Iris pigment epithelial cell (primary cell): ENCODE measurements around the gene ALX3.
A peak's percentile ranks its signal among the peaks of the same experiment; 100 is the strongest.

Experiments used
- DNase-seq: peaks from one replicate; pipeline ENCODE4 v3.0.0-alpha.2; 2011; ENCODE audit warnings: low read depth

Gene ALX3

DNA sequence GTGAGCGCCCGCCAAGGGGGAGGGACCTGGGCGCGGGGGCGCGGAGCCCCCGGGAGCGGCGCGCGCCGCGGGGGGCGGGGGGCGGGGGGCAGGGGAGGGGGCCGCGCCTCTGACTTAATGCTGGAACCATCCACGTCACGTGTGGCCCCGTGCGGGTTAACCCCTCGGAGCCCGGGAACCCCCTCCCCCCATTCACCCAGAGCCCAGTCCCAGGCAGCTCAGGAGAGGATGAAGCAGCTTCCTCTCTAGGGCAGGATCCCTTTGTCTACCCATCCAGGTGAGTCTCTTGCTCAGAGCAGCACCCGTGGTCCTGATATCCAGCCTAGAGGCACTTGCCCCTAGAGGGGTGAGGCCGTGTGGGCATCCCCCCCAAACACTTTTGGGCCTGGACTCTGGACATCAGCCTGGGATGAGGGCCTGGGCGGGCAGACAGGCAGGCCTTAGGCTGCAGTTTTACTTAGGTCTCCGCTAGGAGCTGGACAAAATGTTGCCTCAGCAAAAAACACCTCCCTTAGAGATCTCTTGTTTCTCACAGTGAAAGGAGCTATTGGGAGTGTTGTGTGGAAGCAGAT is at the start of gene ALX3:
Gene ALX3, minus strand, starts transcription at position 2 of the 572 bp plus-strand sequence. CDS start 60 bp downstream, outside the sequence.
- no peak for DNase-seq

- DNase-seq = no peak
Observed at GRCh38 chr1:110119843-110120242, 49.4 kb upstream of the ALX3 start.

DNA sequence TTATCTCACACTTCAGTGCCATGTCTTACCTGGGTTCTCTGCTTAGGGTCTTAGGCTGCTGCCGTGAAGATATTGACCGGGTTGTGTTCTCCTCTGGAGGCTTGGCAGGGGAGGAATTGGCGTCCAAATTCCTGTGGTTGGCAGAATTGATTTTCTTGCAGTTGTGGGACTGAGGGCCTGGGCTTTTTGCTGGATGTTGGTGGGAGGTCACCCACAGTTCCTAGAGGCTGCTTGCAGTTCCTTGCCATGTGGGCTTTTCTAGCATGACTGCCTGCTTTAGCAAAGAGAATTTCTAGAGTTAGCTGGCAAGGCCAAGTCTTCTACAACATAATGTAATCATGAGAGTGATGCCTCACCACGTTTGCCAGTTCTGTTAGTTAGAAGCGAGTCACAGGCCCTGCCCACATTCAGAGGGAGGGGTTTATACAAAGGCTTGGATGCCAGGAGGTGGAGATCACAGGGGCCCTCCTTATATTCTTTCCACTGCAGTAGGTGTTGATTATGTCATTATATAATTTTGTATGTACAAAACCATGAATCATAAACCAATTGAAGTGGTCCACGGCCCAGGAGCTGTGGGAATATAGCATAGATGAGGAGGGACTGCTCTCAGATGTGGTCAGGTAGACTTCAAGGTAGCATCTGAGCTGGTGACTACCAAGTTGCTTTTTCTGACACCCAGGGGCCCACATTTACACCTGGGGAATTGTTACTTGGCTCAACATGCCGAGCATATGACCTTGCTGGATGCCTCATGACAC is 48.3 kb upstream of the ALX3 start:
- DNase-seq = peak; percentile 42

- DNase-seq = no peak
Observed at GRCh38 chr1:110114784-110115183, 44.3 kb upstream of the ALX3 start.

- no peak for DNase-seq
Observed at GRCh38 chr1:110114173-110114572, 43.7 kb upstream of the ALX3 start.

DNA sequence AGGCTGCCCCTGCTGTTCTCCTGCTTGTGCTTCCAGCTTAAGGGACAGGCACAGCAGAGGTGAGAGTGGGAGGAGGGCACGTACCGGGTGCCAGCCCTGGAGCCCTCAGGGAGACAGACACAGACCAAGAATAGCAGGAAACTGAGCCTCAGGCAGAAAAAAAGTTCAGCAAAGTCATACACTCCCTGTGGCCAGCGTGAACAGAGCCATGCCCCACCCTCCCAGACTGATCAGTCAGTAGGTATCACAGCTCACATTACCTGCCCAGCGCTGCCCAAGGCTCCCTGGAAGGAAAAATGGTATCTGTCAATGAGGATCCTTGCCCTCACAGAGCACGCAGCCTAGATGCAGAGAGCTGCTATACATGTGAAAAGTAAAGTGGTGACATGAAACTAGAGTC is 43.1 kb upstream of the ALX3 start:
- no peak for DNase-seq

DNA sequence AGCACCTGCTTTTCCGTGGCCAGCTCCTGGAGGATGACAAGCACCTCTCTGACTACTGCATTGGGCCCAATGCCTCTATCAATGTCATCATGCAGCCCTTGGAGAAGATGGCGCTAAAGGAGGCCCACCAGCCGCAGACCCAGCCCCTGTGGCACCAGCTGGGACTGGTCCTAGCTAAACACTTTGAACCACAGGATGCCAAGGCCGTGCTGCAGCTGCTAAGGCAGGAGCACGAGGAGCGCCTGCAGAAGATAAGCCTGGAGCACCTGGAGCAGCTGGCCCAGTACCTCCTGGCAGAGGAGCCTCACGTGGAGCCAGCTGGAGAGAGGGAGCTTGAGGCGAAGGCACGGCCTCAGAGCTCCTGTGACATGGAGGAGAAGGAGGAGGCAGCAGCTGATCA is 42.2 kb upstream of the ALX3 start:
- no peak for DNase-seq

DNA sequence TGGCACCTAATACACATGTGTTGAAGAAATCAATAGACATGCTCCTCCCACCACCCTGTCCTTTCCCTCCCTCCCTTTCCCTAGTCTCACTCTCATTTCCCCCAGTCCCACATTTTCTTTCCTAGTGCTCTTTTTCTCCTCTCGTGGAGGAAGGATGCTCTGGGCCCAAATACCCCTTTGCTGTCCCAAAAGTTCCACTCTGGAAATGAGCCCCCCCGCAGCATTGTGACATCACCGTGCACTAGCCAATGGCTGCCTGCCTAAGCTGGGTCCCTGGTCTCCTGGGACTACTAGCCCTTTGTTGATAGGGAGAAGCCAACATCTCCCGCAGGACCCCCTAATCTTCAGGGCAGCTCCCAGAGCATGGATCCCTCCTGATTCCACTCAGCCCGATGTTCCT is 41.7 kb upstream of the ALX3 start, which contains the start of gene UBL4B:
Gene UBL4B, plus strand, starts transcription at position 301 of the 400 bp plus-strand sequence. Its CDS starts 92 bp downstream, at position 393.
- no peak for DNase-seq

DNA sequence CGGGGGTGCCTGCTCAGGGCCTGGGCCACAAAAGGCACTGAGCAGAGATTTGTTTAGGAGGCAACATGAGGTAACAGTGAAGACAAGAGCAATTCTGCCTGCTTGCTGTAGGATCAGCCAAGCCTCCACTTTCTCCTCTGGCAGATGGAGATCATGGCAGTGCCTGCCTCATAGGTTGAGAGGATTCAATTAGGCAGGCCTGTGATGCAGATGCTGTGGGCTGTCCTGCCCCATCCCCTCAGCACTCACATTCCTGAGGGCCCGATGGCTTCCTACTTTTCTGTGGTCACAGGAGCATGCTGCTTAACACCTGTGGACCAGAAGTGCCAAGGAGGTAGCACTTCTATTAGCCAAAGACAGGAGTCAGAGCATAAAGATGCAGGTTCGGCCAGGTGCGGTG is 40.6 kb upstream of the ALX3 start:
- no peak for DNase-seq

GRCh38 chr1:110107867-110108469 is 37.5 kb upstream of the ALX3 start:
- no peak for DNase-seq

GRCh38 chr1:110106013-110106941 is 35.8 kb upstream of the ALX3 start:
- peak; percentile 68 for DNase-seq

DNA sequence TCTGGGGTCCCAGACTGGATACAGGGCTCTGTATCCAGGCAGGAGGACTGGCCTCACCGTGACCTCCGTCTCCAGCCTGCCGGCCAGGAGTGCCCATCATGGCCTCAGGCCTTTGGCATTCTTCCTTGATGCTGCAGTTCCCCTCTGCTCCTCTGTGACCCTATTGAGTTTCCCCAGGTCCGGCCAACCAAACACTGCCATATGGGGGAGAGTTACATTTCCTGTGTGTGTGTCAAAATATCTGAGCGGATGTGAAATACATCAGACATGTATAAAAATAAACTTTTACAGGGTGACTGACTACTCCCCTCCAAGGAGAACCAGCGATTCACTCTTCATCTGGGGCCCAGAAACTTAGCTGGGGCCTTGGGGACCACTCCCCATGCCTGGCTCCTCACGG is 31.6 kb upstream of the ALX3 start:
- DNase-seq = peak; percentile 37

GRCh38 chr1:110100335-110100734 is 29.9 kb upstream of the ALX3 start:
- no peak for DNase-seq

DNA sequence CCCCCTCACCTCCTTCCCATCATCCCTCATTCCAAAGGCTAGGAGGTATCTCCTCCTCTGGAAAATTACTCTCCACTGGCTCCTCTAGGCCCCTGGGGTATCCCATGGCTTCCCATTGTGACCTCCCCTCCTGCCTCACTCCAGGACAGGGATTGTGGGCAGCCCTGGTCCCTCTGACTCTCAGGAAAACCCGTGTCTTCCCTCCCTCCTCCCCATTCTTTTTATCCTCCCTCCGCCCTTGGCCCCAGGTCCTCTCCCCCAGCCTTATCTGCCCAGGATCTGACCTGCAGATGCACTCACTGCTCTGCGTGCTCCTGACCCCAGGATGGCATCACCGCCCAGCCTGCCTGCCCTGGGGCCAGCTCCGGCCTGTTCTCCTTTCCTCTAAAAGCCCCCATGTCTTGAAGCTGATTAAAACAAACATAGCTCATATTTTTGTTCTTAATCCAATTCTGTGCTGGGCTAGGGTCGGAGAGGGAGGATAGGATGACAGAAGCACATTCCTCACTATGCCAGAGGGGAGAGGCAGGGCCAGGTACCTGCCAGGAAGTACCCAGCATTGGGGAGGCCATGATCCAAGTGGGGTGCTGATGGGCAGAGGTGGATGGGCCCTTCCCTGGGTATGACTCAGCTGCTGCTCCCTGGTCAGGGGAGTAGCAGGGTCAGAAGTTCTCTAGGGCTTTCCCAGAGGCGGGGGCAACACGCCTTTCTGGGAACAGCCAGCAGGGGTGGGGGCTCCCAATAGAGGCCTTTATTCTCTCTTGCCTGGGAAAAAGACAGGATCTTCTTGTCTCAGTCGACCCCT is 28.0 kb upstream of the ALX3 start:
- no peak for DNase-seq

DNA sequence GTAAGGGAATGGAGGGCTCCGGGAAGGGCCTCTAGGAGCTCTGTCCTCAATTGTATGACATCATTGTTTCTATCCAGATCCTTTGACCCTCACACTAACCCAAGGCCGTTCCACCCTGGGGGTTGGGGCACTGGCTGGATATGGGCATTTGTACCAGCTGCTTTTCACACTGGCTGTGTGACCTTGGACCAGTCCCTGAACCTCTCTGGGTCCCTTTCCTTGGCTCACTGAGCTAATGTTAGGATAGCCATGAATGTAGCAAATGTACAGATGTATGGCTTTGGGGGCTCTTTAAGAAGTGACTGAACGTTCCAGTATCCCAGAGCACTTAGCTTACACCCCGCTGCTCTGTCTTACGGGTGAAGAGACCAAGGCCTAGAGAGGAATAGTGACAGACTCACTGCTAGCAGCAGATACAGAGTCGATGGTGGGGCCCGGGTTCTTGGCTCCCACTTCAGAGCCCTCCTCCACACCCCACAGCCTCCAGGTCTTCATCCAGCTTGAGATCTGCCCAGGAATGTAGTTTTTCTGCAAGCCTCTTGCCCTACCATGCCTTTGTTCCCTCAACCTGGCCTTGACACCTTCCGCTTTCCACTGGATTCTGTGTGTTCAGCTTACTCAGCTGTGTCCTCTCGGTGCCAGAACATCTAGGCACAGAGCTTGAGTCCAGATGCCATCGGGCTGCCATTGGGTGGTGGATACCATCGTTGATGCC is 27.2 kb upstream of the ALX3 start:
- DNase-seq = no peak

- DNase-seq = no peak
Observed at GRCh38 chr1:110094931-110095654, 24.6 kb upstream of the ALX3 start.

GRCh38 chr1:110092991-110093390 is 22.5 kb upstream of the ALX3 start:
- no peak for DNase-seq

- no peak for DNase-seq
Observed at GRCh38 chr1:110091791-110092190, 21.3 kb upstream of the ALX3 start.

GRCh38 chr1:110091381-110091780 is 20.9 kb upstream of the ALX3 start:
- no peak for DNase-seq
